Measurements from ENCODE around the gene PROSER2.

The PROSER2 gene

DNA sequence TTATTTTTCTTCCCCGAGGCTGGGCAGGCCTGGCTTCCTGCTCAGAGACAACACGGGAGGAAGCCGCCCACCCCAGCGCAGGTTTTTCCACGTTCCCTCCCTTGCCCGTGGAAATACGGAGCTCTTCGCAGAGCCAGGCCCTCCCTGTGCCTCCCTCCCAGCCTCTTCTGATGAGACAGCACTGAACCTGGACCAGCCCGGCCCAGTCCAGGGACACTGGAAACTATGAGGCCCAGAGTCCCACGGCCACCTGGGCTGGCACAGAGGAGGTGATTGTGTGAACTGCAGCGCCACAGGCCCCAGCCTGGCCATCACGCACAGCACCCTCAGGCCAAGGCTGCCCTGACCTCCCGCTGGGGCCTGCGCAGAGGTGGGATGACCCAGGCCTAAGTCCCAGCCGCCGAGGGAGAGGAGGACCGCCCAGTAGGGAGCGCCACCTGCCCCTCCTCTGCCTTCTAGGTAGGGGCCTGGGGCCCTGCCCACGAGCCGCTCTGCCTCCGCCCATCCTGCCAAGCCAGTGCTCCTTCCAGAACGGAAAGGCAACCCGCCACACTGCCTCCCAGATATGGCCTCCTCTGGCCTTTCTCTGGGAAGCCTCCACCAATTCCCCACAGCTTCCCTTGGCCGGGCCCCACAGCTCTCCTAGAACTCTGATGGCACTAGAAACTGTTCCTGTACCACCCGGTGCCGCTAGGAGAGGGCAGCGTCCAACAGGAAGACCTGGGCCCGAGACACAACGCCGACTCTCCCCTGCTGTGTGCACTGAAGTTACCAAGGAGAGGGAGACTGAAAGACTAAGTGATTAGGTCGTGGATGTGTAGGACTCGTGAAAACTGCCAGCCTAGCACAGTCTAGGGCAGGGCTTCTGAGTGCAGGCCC, 57.2 kb downstream of the PROSER2 start:
- no peak for ATAC-seq
- TF ChIP-seq ZC3H10 (CRISPR knock-in tag; IDR thresholded peaks at IDR 0.05) (no peak), ESRRG (CRISPR knock-in tag; IDR thresholded peaks at IDR 0.05) (no peak), ISL1 (CRISPR knock-in tag; IDR thresholded peaks at IDR 0.05) (no peak), SNAI2 (CRISPR knock-in tag; IDR thresholded peaks at IDR 0.05) (no peak), ZNF8 (CRISPR knock-in tag; IDR thresholded peaks at IDR 0.05) (no peak), PPARA (CRISPR knock-in tag; IDR thresholded peaks at IDR 0.05; ENCODE audit: borderline replicate concordance) (no peak), RARB (CRISPR knock-in tag; IDR thresholded peaks at IDR 0.05) (no peak), ZNF565 (CRISPR knock-in tag; conservative IDR thresholded peaks at IDR 0.05; ENCODE audit: low read depth) (no peak), BACH2 (CRISPR knock-in tag; IDR thresholded peaks at IDR 0.05; ENCODE audit: borderline replicate concordance) (no peak), TOX (CRISPR knock-in tag; IDR thresholded peaks at IDR 0.05; ENCODE audit: borderline replicate concordance) (no peak), ARNTL (CRISPR knock-in tag; IDR thresholded peaks at IDR 0.05; ENCODE audit: borderline replicate concordance, low read depth) (no peak), ZNF70 (CRISPR knock-in tag; IDR thresholded peaks at IDR 0.05) (no peak), TCF4 (CRISPR knock-in tag; IDR thresholded peaks at IDR 0.05; ENCODE audit: borderline replicate concordance) (no peak), OSR1 (CRISPR knock-in tag; IDR thresholded peaks at IDR 0.05) (no peak), CSDC2 (CRISPR knock-in tag; IDR thresholded peaks at IDR 0.05) (no peak), ZFP3 (CRISPR knock-in tag; IDR thresholded peaks at IDR 0.05) (no peak), GLIS3 (CRISPR knock-in tag; IDR thresholded peaks at IDR 0.05) (no peak)
- TF ChIP-seq, protein P1, sequence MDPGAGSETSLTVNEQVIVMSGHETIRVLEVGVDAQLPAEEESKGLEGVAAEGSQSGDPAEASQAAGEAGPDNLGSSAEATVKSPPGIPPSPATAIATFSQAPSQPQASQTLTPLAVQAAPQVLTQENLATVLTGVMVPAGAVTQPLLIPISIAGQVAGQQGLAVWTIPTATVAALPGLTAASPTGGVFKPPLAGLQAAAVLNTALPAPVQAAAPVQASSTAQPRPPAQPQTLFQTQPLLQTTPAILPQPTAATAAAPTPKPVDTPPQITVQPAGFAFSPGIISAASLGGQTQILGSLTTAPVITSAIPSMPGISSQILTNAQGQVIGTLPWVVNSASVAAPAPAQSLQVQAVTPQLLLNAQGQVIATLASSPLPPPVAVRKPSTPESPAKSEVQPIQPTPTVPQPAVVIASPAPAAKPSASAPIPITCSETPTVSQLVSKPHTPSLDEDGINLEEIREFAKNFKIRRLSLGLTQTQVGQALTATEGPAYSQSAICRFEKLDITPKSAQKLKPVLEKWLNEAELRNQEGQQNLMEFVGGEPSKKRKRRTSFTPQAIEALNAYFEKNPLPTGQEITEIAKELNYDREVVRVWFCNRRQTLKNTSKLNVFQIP (CRISPR knock-in tag; IDR thresholded peaks at IDR 0.05; ENCODE audit: borderline replicate concordance, low read depth), result no peak
- TF ChIP-seq, protein P2, sequence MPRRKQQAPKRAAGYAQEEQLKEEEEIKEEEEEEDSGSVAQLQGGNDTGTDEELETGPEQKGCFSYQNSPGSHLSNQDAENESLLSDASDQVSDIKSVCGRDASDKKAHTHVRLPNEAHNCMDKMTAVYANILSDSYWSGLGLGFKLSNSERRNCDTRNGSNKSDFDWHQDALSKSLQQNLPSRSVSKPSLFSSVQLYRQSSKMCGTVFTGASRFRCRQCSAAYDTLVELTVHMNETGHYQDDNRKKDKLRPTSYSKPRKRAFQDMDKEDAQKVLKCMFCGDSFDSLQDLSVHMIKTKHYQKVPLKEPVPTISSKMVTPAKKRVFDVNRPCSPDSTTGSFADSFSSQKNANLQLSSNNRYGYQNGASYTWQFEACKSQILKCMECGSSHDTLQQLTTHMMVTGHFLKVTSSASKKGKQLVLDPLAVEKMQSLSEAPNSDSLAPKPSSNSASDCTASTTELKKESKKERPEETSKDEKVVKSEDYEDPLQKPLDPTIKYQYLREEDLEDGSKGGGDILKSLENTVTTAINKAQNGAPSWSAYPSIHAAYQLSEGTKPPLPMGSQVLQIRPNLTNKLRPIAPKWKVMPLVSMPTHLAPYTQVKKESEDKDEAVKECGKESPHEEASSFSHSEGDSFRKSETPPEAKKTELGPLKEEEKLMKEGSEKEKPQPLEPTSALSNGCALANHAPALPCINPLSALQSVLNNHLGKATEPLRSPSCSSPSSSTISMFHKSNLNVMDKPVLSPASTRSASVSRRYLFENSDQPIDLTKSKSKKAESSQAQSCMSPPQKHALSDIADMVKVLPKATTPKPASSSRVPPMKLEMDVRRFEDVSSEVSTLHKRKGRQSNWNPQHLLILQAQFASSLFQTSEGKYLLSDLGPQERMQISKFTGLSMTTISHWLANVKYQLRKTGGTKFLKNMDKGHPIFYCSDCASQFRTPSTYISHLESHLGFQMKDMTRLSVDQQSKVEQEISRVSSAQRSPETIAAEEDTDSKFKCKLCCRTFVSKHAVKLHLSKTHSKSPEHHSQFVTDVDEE (CRISPR knock-in tag; IDR thresholded peaks at IDR 0.05), result no peak
- TF ChIP-seq, protein P3, sequence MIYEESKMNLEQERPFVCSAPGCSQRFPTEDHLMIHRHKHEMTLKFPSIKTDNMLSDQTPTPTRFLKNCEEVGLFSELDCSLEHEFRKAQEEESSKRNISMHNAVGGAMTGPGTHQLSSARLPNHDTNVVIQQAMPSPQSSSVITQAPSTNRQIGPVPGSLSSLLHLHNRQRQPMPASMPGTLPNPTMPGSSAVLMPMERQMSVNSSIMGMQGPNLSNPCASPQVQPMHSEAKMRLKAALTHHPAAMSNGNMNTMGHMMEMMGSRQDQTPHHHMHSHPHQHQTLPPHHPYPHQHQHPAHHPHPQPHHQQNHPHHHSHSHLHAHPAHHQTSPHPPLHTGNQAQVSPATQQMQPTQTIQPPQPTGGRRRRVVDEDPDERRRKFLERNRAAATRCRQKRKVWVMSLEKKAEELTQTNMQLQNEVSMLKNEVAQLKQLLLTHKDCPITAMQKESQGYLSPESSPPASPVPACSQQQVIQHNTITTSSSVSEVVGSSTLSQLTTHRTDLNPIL (CRISPR knock-in tag; IDR thresholded peaks at IDR 0.05; ENCODE audit: low read depth), result no peak

DNA sequence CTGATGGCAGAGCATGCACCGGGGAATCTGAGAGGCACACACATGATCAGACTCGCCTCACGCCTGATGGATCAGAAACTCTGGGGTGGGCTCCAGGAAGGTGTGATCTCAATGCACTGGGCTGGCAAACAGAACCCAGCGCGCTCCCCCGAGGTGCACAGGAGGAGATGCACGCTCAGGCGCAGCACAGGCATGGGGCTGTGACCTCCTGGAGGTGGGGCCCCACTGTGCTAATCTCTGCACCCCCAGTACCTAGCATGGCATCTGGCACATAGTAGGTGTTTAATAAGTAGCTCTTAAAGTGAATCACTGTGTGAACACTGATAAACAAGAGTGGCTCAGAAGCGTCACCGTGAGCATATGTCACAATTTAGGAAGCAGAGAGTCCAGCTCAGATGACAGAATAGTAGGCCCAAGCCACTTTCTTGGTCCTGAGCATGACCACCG, 57.9 kb downstream of the PROSER2 start:
- no peak for ATAC-seq
- TF ChIP-seq ARNTL (CRISPR knock-in tag; IDR thresholded peaks at IDR 0.05; ENCODE audit: borderline replicate concordance, low read depth) (no peak), BACH2 (CRISPR knock-in tag; IDR thresholded peaks at IDR 0.05; ENCODE audit: borderline replicate concordance) (no peak), ESRRG (CRISPR knock-in tag; IDR thresholded peaks at IDR 0.05) (no peak)

DNA sequence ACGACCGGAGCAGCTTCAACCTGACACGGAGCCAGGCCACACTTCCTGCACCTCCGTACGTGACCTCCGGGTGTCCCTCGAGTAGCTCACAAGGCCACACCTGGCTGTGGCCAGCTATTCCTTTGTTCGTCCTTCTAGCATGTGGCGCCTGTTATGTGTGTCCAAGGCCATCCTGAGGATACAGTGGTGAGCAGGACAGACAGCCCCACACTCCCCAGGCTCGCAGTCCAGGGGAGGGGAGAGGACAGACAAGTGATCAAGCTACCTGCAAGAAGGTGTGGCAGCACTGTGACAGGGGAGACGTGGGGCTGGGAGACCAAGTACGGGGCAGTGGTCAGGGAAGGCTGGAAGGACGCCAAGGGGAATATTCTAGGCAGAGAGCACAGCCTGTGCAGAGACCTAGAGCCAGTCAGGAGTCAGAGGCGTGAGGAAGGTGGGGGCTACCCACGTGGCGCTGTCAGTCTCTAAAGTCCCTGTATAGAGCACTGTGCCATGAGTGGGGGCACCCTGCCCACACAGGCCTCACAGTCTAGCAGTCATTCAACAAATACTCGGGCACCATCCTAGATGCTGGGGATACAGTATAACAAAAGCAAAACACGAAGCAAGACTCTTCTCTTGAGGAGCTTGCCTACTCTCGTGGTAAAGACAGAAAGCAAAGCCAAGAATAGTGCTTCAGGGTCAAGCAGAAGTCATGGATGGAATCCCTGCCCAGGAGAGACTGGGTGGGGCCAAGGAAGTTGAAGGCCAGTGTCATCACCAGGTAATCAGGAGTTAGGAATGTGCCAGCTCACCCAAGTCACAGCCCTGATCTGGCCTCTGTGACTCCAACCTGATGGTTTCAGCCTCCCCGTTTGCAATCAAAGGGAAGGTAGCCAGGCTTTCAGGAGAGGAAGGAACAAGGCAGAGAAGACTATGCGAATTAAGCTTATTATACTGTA, 58.6 kb downstream of the PROSER2 start:
- TF ChIP-seq, protein P4, sequence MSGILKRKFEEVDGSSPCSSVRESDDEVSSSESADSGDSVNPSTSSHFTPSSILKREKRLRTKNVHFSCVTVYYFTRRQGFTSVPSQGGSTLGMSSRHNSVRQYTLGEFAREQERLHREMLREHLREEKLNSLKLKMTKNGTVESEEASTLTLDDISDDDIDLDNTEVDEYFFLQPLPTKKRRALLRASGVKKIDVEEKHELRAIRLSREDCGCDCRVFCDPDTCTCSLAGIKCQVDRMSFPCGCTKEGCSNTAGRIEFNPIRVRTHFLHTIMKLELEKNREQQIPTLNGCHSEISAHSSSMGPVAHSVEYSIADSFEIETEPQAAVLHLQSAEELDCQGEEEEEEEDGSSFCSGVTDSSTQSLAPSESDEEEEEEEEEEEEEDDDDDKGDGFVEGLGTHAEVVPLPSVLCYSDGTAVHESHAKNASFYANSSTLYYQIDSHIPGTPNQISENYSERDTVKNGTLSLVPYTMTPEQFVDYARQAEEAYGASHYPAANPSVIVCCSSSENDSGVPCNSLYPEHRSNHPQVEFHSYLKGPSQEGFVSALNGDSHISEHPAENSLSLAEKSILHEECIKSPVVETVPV (CRISPR knock-in tag; IDR thresholded peaks at IDR 0.05), result no peak
- TF ChIP-seq ZFP30 (CRISPR knock-in tag; IDR thresholded peaks at IDR 0.05) (no peak), ZNF565 (CRISPR knock-in tag; conservative IDR thresholded peaks at IDR 0.05; ENCODE audit: low read depth) (no peak), CSDC2 (CRISPR knock-in tag; IDR thresholded peaks at IDR 0.05) (no peak), TOX (CRISPR knock-in tag; IDR thresholded peaks at IDR 0.05; ENCODE audit: borderline replicate concordance) (no peak), BACH2 (CRISPR knock-in tag; IDR thresholded peaks at IDR 0.05; ENCODE audit: borderline replicate concordance) (no peak), ZNF70 (CRISPR knock-in tag; IDR thresholded peaks at IDR 0.05) (no peak), OSR1 (CRISPR knock-in tag; IDR thresholded peaks at IDR 0.05) (no peak)
- ATAC-seq, result no peak; the same call in 2 of the 3 replicates
